GM19239 (cell line): ENCODE measurements around the gene SPNS2.

Experiments
- DNase-seq: peaks from one replicate; pipeline ENCODE4 v3.0.0; 2011; ENCODE audit warnings: low spot score; ENCODE audit not compliant: insufficient read length
- FAIRE-seq: peaks from 2 replicates; lab custom pipeline; 2011; peaks lifted over from hg19 to GRCh38; lab: Jason Lieb, UNC

SPNS2 gene

GRCh38 chr17:4582691-4583090, 84.0 kb downstream of the SPNS2 start:
- DNase-seq: no peak
- no peak for FAIRE-seq

- FAIRE-seq (no peak), DNase-seq (no peak)
Observed at GRCh38 chr17:4583206-4583605, 84.5 kb downstream of the SPNS2 start.

- DNase-seq: no peak
- FAIRE-seq: no peak
Observed at GRCh38 chr17:4583782-4584100, 85.1 kb downstream of the SPNS2 start.

- FAIRE-seq (no peak), DNase-seq (no peak)
Observed at GRCh38 chr17:4584101-4584916, 85.6 kb downstream of the SPNS2 start, which contains the start of gene SMTNL2. Gene SMTNL2 (plus strand): TSS chr17:4584529. CDS start chr17:4584606, 77 bp downstream.

GRCh38 chr17:4584917-4585637, 86.4 kb downstream of the SPNS2 start:
- DNase-seq (no peak), FAIRE-seq (no peak)

GRCh38 chr17:4585638-4585994, 86.9 kb downstream of the SPNS2 start:
- DNase-seq (no peak), FAIRE-seq (no peak)

- FAIRE-seq (no peak), DNase-seq (no peak)
Observed at GRCh38 chr17:4586043-4586442, 87.4 kb downstream of the SPNS2 start.

GRCh38 chr17:4587195-4587594, 88.5 kb downstream of the SPNS2 start:
- FAIRE-seq: no peak

GRCh38 chr17:4587803-4588202, 89.1 kb downstream of the SPNS2 start:
- FAIRE-seq (no peak), DNase-seq (no peak)

More at GRCh38 chr17:4587195-4587594, 88.5 kb downstream of the SPNS2 start:
- no peak for DNase-seq

GRCh38 chr17:4588391-4588790, 89.7 kb downstream of the SPNS2 start:
- FAIRE-seq: no peak
- DNase-seq: no peak
